WTC11 (cell line): ENCODE measurements around the gene NUP98. TPM values are rescaled to one million over a fixed set of nuclear protein-coding genes. Genes with fewer than 3 reads are reported as not detected.

Experiments used
- ATAC-seq: fragments of 200-7000 bp; cut with Tn5 transposase; 2 replicates; pipeline ENCODE4 v1.10.0; 2021; ENCODE audit warnings: mild to moderate bottlenecking, moderate library complexity
- CTCF ChIA-PET: fragments of 300-600 bp; sonication (Branson Sonifier 250); formaldehyde crosslinking; loops from one replicate; lab custom pipeline; 2021; ENCODE audit warnings: antibody characterized with exemption; lab: Charles Lee
- POLR2A ChIA-PET: fragments of 350-600 bp; sonication (Branson Sonifier 250); formaldehyde crosslinking; loops from one replicate; lab custom pipeline; 2021; ENCODE audit warnings: antibody characterized with exemption; lab: Charles Lee
- DNase-seq: peaks from one replicate; pipeline ENCODE4 v3.0.0; 2021; ENCODE audit warnings: low spot score
- H3K27ac Mint-ChIP-seq: 2 replicates; pipeline ENCODE4 v1.8.0; 2021; ENCODE audit warnings: mixed read lengths
- H3K27me3 Mint-ChIP-seq: 2 replicates; pipeline ENCODE4 v1.8.0; 2021; ENCODE audit warnings: low read depth, mild to moderate bottlenecking, moderate library complexity, mixed read lengths
- H3K36me3 Mint-ChIP-seq: 2 replicates; pipeline ENCODE4 v1.8.0; 2021; ENCODE audit warnings: mixed read lengths
- H3K4me1 Mint-ChIP-seq: 2 replicates; pipeline ENCODE4 v1.8.0; 2022; ENCODE audit warnings: mixed read lengths
- H3K4me3 Mint-ChIP-seq: 2 replicates; pipeline ENCODE4 v1.8.0; 2021; ENCODE audit warnings: mild to moderate bottlenecking, moderate library complexity, mixed read lengths
- H3K9me3 Mint-ChIP-seq: 2 replicates; pipeline ENCODE4 v1.8.0; 2021; ENCODE audit warnings: mixed read lengths
- CBFB ChIP-seq: sonication (generic); formaldehyde crosslinking; IDR thresholded peaks from 2 replicates; pipeline ENCODE4 v1.8.1; 2022; ENCODE audit warnings: mild to moderate bottlenecking, low read depth, missing genetic modification reagents
- JAZF1 ChIP-seq: fragments of 250-450 bp; sonication (Bioruptor Pico); IDR thresholded peaks from 2 replicates; pipeline ENCODE4 v1.9.0; 2021; ENCODE audit warnings: moderate library complexity, mild to moderate bottlenecking, inconsistent platforms
- MYBL2 ChIP-seq: sonication (generic); formaldehyde crosslinking; IDR thresholded peaks from 2 replicates; pipeline ENCODE4 v1.8.1; 2023; ENCODE audit warnings: mild to moderate bottlenecking, moderate library complexity, missing genetic modification reagents
- NFYB ChIP-seq: sonication (generic); formaldehyde crosslinking; conservative IDR thresholded peaks from 2 replicates; pipeline ENCODE4 v1.8.0; 2022; ENCODE audit warnings: low read depth, missing genetic modification reagents
- PRRX2 ChIP-seq: fragments of 250-450 bp; sonication (Bioruptor Pico); IDR thresholded peaks from 2 replicates; pipeline ENCODE4 v1.8.0; 2021; ENCODE audit warnings: mild to moderate bottlenecking
- SMAD4 ChIP-seq: sonication (generic); formaldehyde crosslinking; IDR thresholded peaks from 2 replicates; pipeline ENCODE4 v1.8.0; 2022; ENCODE audit warnings: mild to moderate bottlenecking, missing genetic modification reagents
- TCF7 ChIP-seq: sonication (generic); formaldehyde crosslinking; IDR thresholded peaks from 2 replicates; pipeline ENCODE4 v1.8.0; 2022; ENCODE audit warnings: mild to moderate bottlenecking, low read depth, missing genetic modification reagents, moderate library complexity
- TEAD4 ChIP-seq: sonication (generic); formaldehyde crosslinking; IDR thresholded peaks from 2 replicates; pipeline ENCODE4 v1.8.0; 2022; ENCODE audit warnings: mild to moderate bottlenecking, missing genetic modification reagents
- TP53 ChIP-seq: sonication (generic); formaldehyde crosslinking; IDR thresholded peaks from 2 replicates; pipeline ENCODE4 v1.8.1; 2023; ENCODE audit warnings: mild to moderate bottlenecking, missing genetic modification reagents
- ZNF138 ChIP-seq: sonication (generic); formaldehyde crosslinking; conservative IDR thresholded peaks from 2 replicates; pipeline ENCODE4 v1.8.1; 2022; ENCODE audit warnings: mild to moderate bottlenecking, moderate library complexity, missing genetic modification reagents
- total RNA-seq: library from RNA; stranded (reverse); gene quantifications from 3 replicates; pipeline ENCODE4 v1.2.3, GENCODE V29; 2021
- TF ChIP-seq, protein P1 (sequence below): sonication (generic); formaldehyde crosslinking; IDR thresholded peaks from 2 replicates; pipeline ENCODE4 v1.8.0; 2022; ENCODE audit warnings: mild to moderate bottlenecking, missing genetic modification reagents
- TF ChIP-seq, protein P2 (sequence below): sonication (generic); formaldehyde crosslinking; IDR thresholded peaks from 2 replicates; pipeline ENCODE4 v1.8.1; 2023; ENCODE audit warnings: mild to moderate bottlenecking, missing genetic modification reagents, borderline replicate concordance
- TF ChIP-seq, protein P3 (sequence below): fragments of 250-450 bp; sonication (Bioruptor Pico); IDR thresholded peaks from 2 replicates; pipeline ENCODE4 v1.9.0; 2021; ENCODE audit warnings: mild to moderate bottlenecking
- TF ChIP-seq, protein P4 (sequence below): sonication (generic); formaldehyde crosslinking; IDR thresholded peaks from 2 replicates; pipeline ENCODE4 v1.8.0; 2023; ENCODE audit warnings: mild to moderate bottlenecking, missing genetic modification reagents

The NUP98 gene
- total RNA-seq, 1 experiment from 2014 or later = 81.4 TPM

DNA sequence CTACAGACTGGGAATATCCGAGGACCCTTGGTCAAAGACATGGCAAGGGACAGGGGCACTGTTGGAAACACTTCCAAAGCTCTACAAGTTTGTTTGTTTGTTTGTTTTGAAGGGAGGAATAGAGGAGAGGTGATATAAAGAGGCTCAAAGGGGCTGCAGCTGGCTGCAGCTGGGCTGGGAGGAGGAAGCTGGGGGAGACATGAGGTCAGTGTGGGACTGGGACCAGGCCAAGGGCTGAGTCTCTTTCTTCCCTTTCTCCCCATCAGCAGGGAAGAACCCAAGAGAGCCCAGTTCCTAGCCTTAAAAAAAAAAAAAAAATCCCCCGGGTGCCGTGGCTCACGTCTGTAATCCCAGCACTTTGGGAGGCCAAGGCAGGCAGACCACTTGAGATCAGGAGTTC lies 38.4 kb upstream of the NUP98 start:
- ATAC-seq = no peak
- Mint-ChIP-seq H3K4me3 (no peak overlapping the region), H3K27me3 (no peaks in the 10 kb centered on the region), H3K27ac (no peak overlapping the region), H3K4me1 (peaks cover 56% of the 10 kb centered on the region), H3K36me3 (peaks cover 7% of the 10 kb centered on the region; the same call in 1 of the 2 replicates), H3K9me3 (no peaks in the 10 kb centered on the region)
- CTCF ChIA-PET = interaction anchor here (1.0 to 4.7 kb wide), 4 partner anchors 11 to 27 kb away, joined by 4 to 34 read pairs (median 5); partner anchors contain the start of gene STIM1
- no peak for TF ChIP-seq TCF7 (CRISPR knock-in tag)
- no peak for TF ChIP-seq NFYB (CRISPR knock-in tag)
- TF ChIP-seq, protein P1, sequence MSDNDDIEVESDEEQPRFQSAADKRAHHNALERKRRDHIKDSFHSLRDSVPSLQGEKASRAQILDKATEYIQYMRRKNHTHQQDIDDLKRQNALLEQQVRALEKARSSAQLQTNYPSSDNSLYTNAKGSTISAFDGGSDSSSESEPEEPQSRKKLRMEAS (CRISPR knock-in tag) = no peak
- TF ChIP-seq, protein P2, sequence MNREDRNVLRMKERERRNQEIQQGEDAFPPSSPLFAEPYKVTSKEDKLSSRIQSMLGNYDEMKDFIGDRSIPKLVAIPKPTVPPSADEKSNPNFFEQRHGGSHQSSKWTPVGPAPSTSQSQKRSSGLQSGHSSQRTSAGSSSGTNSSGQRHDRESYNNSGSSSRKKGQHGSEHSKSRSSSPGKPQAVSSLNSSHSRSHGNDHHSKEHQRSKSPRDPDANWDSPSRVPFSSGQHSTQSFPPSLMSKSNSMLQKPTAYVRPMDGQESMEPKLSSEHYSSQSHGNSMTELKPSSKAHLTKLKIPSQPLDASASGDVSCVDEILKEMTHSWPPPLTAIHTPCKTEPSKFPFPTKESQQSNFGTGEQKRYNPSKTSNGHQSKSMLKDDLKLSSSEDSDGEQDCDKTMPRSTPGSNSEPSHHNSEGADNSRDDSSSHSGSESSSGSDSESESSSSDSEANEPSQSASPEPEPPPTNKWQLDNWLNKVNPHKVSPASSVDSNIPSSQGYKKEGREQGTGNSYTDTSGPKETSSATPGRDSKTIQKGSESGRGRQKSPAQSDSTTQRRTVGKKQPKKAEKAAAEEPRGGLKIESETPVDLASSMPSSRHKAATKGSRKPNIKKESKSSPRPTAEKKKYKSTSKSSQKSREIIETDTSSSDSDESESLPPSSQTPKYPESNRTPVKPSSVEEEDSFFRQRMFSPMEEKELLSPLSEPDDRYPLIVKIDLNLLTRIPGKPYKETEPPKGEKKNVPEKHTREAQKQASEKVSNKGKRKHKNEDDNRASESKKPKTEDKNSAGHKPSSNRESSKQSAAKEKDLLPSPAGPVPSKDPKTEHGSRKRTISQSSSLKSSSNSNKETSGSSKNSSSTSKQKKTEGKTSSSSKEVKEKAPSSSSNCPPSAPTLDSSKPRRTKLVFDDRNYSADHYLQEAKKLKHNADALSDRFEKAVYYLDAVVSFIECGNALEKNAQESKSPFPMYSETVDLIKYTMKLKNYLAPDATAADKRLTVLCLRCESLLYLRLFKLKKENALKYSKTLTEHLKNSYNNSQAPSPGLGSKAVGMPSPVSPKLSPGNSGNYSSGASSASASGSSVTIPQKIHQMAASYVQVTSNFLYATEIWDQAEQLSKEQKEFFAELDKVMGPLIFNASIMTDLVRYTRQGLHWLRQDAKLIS (CRISPR knock-in tag) = no peak
- no peak for TF ChIP-seq TP53 (CRISPR knock-in tag)
- no peak for TF ChIP-seq MYBL2
- no peak for TF ChIP-seq PRRX2 (CRISPR knock-in tag)
- TF ChIP-seq SMAD4 (CRISPR knock-in tag) = no peak
- TF ChIP-seq, protein P3, sequence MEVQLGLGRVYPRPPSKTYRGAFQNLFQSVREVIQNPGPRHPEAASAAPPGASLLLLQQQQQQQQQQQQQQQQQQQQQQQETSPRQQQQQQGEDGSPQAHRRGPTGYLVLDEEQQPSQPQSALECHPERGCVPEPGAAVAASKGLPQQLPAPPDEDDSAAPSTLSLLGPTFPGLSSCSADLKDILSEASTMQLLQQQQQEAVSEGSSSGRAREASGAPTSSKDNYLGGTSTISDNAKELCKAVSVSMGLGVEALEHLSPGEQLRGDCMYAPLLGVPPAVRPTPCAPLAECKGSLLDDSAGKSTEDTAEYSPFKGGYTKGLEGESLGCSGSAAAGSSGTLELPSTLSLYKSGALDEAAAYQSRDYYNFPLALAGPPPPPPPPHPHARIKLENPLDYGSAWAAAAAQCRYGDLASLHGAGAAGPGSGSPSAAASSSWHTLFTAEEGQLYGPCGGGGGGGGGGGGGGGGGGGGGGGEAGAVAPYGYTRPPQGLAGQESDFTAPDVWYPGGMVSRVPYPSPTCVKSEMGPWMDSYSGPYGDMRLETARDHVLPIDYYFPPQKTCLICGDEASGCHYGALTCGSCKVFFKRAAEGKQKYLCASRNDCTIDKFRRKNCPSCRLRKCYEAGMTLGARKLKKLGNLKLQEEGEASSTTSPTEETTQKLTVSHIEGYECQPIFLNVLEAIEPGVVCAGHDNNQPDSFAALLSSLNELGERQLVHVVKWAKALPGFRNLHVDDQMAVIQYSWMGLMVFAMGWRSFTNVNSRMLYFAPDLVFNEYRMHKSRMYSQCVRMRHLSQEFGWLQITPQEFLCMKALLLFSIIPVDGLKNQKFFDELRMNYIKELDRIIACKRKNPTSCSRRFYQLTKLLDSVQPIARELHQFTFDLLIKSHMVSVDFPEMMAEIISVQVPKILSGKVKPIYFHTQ = no peak
- TF ChIP-seq JAZF1 (CRISPR knock-in tag) = no peak
- TF ChIP-seq TEAD4 (CRISPR knock-in tag) = no peak
- POLR2A ChIA-PET = no interaction called here
- DNase-seq = no peak

DNA sequence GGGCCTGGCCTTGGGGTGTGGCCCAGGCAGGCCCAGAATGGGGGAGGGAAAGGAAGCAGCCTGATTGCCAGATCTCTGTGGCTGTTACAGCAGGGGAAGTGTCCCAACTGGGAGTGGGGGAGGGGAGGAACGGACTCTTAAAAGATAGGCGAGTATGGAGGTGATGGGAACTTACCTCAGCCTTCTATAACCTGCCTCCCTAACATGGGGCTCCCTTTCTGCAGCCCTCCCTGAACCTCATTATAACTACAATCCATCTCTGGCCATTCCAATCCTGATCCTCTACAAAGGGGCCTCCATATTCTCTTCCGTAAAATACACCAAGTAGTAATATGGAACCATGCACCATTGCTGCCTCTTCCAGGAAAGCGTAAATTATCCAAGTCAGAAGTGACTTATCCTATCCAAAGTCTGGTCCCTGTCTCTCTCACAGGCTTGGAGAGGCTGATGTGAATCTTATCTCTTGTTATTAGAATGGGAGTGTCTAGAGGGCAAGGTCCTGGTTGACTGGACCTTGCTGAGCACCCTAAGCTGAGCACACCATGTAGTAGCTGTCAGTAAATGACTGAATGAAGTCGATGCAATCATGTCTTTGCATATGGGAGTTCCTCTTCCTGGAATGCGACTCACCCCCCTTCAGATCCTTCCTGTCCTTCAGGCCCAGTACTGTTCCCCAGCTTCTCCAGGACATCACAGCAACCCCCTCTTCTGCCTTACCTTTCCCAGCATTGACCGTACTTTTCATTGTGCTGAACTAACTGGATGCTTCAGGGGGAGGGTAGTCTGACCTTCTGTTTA lies 37.5 kb upstream of the NUP98 start:
- DNase-seq (peak; percentile 28), ATAC-seq (peak; percentile 53)
- CTCF ChIA-PET = interaction anchor here (1.0 to 4.7 kb wide), 5 partner anchors 10 to 26 kb away, joined by 4 to 34 read pairs (median 5); partner anchors contain the start of gene STIM1
- no peaks in the 10 kb centered on the region for H3K27me3 Mint-ChIP-seq
- H3K36me3 Mint-ChIP-seq = peaks cover 16% of the 10 kb centered on the region
- H3K9me3 Mint-ChIP-seq = no peaks in the 10 kb centered on the region
- POLR2A ChIA-PET = no interaction called here
- TF ChIP-seq, protein P4, sequence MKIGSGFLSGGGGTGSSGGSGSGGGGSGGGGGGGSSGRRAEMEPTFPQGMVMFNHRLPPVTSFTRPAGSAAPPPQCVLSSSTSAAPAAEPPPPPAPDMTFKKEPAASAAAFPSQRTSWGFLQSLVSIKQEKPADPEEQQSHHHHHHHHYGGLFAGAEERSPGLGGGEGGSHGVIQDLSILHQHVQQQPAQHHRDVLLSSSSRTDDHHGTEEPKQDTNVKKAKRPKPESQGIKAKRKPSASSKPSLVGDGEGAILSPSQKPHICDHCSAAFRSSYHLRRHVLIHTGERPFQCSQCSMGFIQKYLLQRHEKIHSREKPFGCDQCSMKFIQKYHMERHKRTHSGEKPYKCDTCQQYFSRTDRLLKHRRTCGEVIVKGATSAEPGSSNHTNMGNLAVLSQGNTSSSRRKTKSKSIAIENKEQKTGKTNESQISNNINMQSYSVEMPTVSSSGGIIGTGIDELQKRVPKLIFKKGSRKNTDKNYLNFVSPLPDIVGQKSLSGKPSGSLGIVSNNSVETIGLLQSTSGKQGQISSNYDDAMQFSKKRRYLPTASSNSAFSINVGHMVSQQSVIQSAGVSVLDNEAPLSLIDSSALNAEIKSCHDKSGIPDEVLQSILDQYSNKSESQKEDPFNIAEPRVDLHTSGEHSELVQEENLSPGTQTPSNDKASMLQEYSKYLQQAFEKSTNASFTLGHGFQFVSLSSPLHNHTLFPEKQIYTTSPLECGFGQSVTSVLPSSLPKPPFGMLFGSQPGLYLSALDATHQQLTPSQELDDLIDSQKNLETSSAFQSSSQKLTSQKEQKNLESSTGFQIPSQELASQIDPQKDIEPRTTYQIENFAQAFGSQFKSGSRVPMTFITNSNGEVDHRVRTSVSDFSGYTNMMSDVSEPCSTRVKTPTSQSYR = peak; percentile 65; the same call in 1 of the 2 replicates
- TF ChIP-seq CBFB (CRISPR knock-in tag) (no peak), ZNF138 (CRISPR knock-in tag) (no peak)
- no peak overlapping the region for H3K27ac Mint-ChIP-seq
- H3K4me3 Mint-ChIP-seq = peak overlapping the region; percentile 10
- H3K4me1 Mint-ChIP-seq = peaks cover 53% of the 10 kb centered on the region
